IPS-15b (cell line): ENCODE results near the gene RGS10.

Experiments used
- H3K27me3 ChIP-seq: one replicate; pipeline ENCODE4 v1.6.1; 2013; ENCODE audit warnings: low read length; ENCODE audit not compliant: control insufficient read depth, insufficient read depth
- H3K36me3 ChIP-seq: one replicate; pipeline ENCODE4 v1.6.1; 2013; ENCODE audit warnings: low read length; ENCODE audit not compliant: control insufficient read depth, insufficient read depth
- H3K4me1 ChIP-seq: one replicate; pipeline ENCODE4 v1.6.1; 2013; ENCODE audit warnings: mild to moderate bottlenecking, low read length; ENCODE audit not compliant: control insufficient read depth, insufficient read depth
- H3K4me3 ChIP-seq: one replicate; pipeline ENCODE4 v1.5.1; 2013; ENCODE audit warnings: low read depth, low read length
- H3K9ac ChIP-seq: one replicate; pipeline ENCODE4 v1.6.1; 2013; ENCODE audit warnings: low read depth, mild to moderate bottlenecking, low read length
- H3K9me3 ChIP-seq: one replicate; pipeline ENCODE4 v1.6.1; 2013; ENCODE audit warnings: mild to moderate bottlenecking, low read length; ENCODE audit not compliant: control insufficient read depth, insufficient read depth

Gene RGS10

GRCh38 chr10:119546009-119546408 is 3.5 kb upstream of the RGS10 start:
- Histone ChIP-seq H3K36me3 (no peaks in the 10 kb centered on the region), H3K27me3 (peaks cover 12% of the 10 kb centered on the region), H3K9ac (no peak overlapping the region), H3K4me3 (no peak overlapping the region), H3K9me3 (no peaks in the 10 kb centered on the region), H3K4me1 (peaks cover 3% of the 10 kb centered on the region)

GRCh38 chr10:119545310-119545709 is 2.8 kb upstream of the RGS10 start:
- H3K4me1 ChIP-seq, result peaks cover 3% of the 10 kb centered on the region
- no peak overlapping the region for H3K9ac ChIP-seq
- H3K27me3 ChIP-seq, result peaks cover 19% of the 10 kb centered on the region
- no peaks in the 10 kb centered on the region for H3K36me3 ChIP-seq
- H3K4me3 ChIP-seq, result no peak overlapping the region
- no peaks in the 10 kb centered on the region for H3K9me3 ChIP-seq

- Histone ChIP-seq H3K27me3 (peaks cover 25% of the 10 kb centered on the region), H3K4me1 (peaks cover 3% of the 10 kb centered on the region), H3K36me3 (no peaks in the 10 kb centered on the region), H3K9ac (no peak overlapping the region), H3K9me3 (no peaks in the 10 kb centered on the region), H3K4me3 (peak overlapping the region; percentile 76)
These were observed 1.5 kb upstream of the RGS10 start for GRCh38 chr10:119543814-119544642.

- H3K4me1 ChIP-seq, result peaks cover 3% of the 10 kb centered on the region
- peak overlapping the region; percentile 76 for H3K4me3 ChIP-seq
- no peak overlapping the region for H3K9ac ChIP-seq
- no peaks in the 10 kb centered on the region for H3K36me3 ChIP-seq
- H3K27me3 ChIP-seq, result peaks cover 25% of the 10 kb centered on the region
- H3K9me3 ChIP-seq, result no peaks in the 10 kb centered on the region
These were observed 682 bp upstream of the RGS10 start for GRCh38 chr10:119542988-119543813.

GRCh38 chr10:119541459-119542356 is 811 bp downstream of the RGS10 start:
- H3K4me3 ChIP-seq, result peak overlapping the region; percentile 76
- H3K9ac ChIP-seq, result no peak overlapping the region
- peaks cover 25% of the 10 kb centered on the region for H3K27me3 ChIP-seq
- H3K9me3 ChIP-seq, result no peaks in the 10 kb centered on the region
- peaks cover 3% of the 10 kb centered on the region for H3K4me1 ChIP-seq
- H3K36me3 ChIP-seq, result no peaks in the 10 kb centered on the region

GRCh38 chr10:119541046-119541445 is 1.5 kb downstream of the RGS10 start:
- H3K9ac ChIP-seq, result no peak overlapping the region
- H3K4me1 ChIP-seq, result peaks cover 3% of the 10 kb centered on the region
- no peaks in the 10 kb centered on the region for H3K36me3 ChIP-seq
- H3K4me3 ChIP-seq, result peak overlapping the region; percentile 76
- no peaks in the 10 kb centered on the region for H3K9me3 ChIP-seq
- H3K27me3 ChIP-seq, result peaks cover 25% of the 10 kb centered on the region

- H3K9ac ChIP-seq, result no peak overlapping the region
- peaks cover 3% of the 10 kb centered on the region for H3K4me1 ChIP-seq
- H3K4me3 ChIP-seq, result no peak overlapping the region
- H3K36me3 ChIP-seq, result no peaks in the 10 kb centered on the region
- no peaks in the 10 kb centered on the region for H3K9me3 ChIP-seq
- H3K27me3 ChIP-seq, result peaks cover 25% of the 10 kb centered on the region
These were observed 2.5 kb downstream of the RGS10 start for GRCh38 chr10:119540038-119540437.

- Histone ChIP-seq H3K27me3 (peaks cover 25% of the 10 kb centered on the region), H3K9ac (no peak overlapping the region), H3K4me3 (no peak overlapping the region), H3K36me3 (no peaks in the 10 kb centered on the region), H3K9me3 (no peaks in the 10 kb centered on the region), H3K4me1 (peaks cover 3% of the 10 kb centered on the region)
These were observed 3.1 kb downstream of the RGS10 start for GRCh38 chr10:119539359-119539825.

- Histone ChIP-seq H3K27me3 (peaks cover 25% of the 10 kb centered on the region), H3K36me3 (no peaks in the 10 kb centered on the region), H3K4me1 (peaks cover 3% of the 10 kb centered on the region), H3K9me3 (no peaks in the 10 kb centered on the region), H3K9ac (no peak overlapping the region), H3K4me3 (no peak overlapping the region)
These were observed 3.7 kb downstream of the RGS10 start for GRCh38 chr10:119538632-119539358.

- H3K36me3 ChIP-seq, result no peaks in the 10 kb centered on the region
- H3K4me3 ChIP-seq, result no peak overlapping the region
- H3K4me1 ChIP-seq, result peaks cover 3% of the 10 kb centered on the region
- H3K9me3 ChIP-seq, result no peaks in the 10 kb centered on the region
- peaks cover 25% of the 10 kb centered on the region for H3K27me3 ChIP-seq
- no peak overlapping the region for H3K9ac ChIP-seq
These were observed 4.4 kb downstream of the RGS10 start for GRCh38 chr10:119537953-119538630.
